Head of caudate nucleus (tissue), 42 donors: ENCODE measurements around the gene NES.

Experiments used
- DNase-seq, 42 donors: peaks; one replicate each; pipeline versions ENCODE4 v3.0.0 to v3.0.0-alpha.2; 2020 to 2021; ENCODE audit warnings: mixed read lengths in 7 of 42
- intact Hi-C: fragments of 100-400 bp; cut with DNase I; formaldehyde crosslinking; loops from one replicate; pipeline ENCODE4 v1.15.0; 2022

The NES gene

DNA sequence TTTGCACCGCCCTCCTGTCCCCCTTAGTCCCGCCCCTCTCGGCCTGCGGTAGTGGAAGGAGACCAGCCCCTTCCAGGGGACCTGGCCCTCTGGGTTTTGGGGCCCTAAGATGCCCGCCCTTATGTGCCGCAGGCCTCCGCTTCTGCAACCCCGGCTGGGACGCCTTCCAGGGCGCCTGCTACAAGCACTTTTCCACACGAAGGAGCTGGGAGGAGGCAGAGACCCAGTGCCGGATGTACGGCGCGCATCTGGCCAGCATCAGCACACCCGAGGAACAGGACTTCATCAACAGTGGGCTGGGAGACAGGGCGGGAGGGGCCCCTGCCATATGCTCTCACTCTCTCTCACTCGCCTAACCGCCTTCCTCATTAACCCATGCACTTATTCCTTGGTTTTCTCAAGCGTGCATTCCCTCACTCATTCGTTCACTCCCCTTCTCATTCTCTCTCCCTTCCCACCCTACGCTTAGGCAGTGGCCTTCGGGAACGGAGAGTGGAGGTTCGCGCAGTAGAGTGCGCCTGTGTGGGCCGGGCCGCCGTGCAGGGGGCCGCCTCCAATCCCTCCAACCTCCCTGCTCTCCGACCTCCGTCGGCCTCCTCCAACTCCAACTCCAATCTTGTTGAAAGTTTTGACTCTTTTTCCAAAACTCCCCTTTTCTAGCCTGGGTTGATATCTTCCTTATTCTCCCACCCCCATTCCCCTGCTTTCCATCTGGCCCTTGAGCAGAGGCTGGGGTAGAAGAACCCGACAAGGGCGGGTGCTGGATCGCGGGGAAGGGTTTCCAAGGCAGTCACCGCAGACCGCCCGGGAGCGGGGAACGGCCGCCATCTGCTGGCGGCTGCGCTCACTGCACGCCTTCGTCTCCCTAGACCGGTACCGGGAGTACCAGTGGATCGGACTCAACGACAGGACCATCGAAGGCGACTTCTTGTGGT lies 20.1 kb downstream of the NES start:
- intact Hi-C loops: no loop called here
- peak; percentile 74 to 95 (median 88) for DNase-seq

DNA sequence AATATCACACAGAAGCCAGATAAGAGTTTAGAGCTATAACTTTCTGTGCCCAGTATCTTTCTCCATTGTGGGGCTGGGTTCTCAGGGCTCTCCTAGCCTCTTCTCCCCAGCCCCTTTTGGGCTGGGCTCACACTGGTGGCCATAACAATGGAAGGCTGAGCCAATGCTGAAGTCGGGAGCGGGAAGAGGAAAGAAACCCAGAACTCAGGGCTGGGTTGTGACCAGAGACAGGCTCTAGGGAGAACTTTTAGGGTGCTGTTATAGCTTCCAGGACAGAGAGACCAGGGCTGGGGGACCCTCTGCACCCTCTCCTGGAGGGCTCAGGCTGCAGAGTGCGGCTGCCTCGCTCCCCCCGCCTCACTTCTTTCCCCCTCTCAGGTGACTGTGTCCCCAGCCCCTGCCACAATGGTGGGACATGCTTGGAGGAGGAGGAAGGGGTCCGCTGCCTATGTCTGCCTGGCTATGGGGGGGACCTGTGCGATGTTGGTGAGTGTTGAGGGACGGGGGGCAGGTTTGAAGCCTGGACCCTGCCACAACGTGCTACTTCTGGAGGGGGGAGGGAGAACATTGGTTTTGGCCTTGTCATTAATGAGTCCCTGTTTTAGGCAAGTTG lies 21.2 kb downstream of the NES start:
- no peak for DNase-seq
- intact Hi-C loops: no loop called here

GRCh38 chr1:156655151-156655903 lies 21.9 kb downstream of the NES start:
- DNase-seq: no peak
- intact Hi-C loops: no loop called here

GRCh38 chr1:156654700-156655099 lies 22.5 kb downstream of the NES start:
- intact Hi-C loops: no loop called here
- DNase-seq: no peak

DNA sequence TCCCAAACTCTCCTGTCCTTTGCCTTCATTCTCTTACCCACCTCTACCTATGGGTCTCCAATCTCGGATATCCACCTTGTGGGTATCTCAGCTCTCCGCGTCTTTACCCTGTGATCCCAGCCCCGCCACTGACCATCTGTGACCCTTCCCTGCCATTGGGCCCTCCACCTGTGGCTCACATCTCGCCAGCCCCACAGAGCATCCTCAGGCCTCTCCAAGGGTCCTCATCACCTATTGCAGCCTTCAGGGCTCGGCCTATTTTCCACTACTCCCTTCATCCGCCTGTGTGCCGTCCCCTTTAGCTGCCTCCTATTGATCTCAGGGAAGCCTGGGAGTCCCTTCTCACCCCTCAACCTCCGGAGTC lies 24.2 kb downstream of the NES start:
- DNase-seq: no peak
- intact Hi-C loops: no loop called here

- intact Hi-C loops: no loop called here
- no peak for DNase-seq
Observed at GRCh38 chr1:156652131-156652991, 24.8 kb downstream of the NES start.

DNA sequence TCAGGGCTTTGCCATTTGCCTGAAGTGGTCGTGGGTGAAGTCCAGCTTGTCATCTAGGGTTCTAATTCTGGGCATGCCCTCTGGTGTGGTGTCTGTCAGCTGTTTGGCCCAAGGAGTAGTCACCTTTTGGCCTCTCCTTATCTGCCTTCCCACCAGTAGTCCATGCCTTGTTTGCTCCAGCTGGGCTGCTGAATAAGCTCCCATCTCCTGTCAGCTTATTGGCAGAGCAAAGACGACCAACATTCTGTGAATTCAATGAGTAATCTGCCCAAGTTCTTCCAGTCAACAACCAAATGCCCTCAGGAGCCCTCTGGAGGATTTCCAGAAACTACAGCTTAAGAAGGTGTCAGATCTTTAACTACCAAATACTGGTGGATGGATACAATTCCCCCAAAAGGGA lies 28.3 kb downstream of the NES start:
- intact Hi-C loops: no loop called here
- DNase-seq: no peak

DNA sequence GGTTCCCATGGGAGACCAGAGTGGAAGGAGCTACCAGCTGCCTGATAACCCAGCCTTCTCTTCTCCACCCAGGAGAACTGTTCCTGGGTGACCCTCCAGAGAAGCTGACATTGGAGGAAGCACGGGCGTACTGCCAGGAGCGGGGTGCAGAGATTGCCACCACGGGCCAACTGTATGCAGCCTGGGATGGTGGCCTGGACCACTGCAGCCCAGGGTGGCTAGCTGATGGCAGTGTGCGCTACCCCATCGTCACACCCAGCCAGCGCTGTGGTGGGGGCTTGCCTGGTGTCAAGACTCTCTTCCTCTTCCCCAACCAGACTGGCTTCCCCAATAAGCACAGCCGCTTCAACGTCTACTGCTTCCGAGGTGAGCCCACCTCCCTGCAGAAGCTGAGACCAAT lies 28.7 kb downstream of the NES start:
- intact Hi-C loops: no loop called here

GRCh38 chr1:156647351-156647750 lies 29.9 kb downstream of the NES start:
- DNase-seq: no peak
- intact Hi-C loops: no loop called here

More for the DNA sequence above, 28.7 kb downstream of the NES start:
- no peak for DNase-seq

GRCh38 chr1:156646738-156647211 lies 30.4 kb downstream of the NES start:
- intact Hi-C loops: no loop called here
- no peak for DNase-seq

GRCh38 chr1:156645666-156646065 lies 31.5 kb downstream of the NES start:
- no peak for DNase-seq
- intact Hi-C loops: no loop called here

DNA sequence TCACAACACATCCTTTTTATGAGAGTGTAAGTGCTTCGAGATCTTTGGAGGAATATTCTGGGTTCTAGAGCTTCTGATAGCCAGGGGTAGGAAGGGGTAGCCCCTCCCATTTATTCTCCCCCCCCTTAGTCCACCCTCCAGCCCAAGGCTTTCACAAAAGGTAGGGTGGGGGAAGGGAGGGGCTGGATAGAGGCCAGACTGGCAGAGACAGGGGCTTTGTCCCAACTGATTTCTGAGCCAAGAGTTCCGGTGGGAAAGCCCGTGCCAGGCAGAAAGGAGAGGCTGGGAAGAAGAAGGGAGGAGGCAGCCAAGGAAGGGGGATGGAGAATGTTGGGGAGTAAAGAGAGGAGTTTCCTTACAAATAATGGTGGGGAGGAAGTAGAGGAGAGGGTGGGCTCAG lies 32.2 kb downstream of the NES start:
- intact Hi-C loops: no loop called here
- peak in 9 of 42 donors; percentile 37 to 74 (median 56) for DNase-seq

DNA sequence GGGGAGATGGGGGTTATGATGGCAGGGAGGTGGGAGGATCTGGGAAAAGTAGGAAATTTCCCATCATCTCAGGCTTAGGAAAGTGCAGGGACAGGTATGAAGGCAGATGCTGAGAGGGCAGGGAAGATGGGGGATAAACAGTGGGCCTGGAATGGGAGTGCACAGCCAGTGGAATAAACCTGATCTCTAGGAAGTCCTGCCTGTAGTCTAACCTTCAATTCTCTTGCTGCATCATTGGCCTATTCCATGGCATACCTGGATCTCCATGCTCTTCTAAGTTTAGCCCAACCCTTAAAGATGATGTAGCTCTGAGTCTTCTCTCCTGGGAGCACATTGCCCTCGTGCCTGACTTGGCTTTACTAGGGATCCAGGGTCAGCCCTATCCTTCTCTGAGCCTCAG lies 32.6 kb downstream of the NES start:
- intact Hi-C loops: no loop called here

DNA sequence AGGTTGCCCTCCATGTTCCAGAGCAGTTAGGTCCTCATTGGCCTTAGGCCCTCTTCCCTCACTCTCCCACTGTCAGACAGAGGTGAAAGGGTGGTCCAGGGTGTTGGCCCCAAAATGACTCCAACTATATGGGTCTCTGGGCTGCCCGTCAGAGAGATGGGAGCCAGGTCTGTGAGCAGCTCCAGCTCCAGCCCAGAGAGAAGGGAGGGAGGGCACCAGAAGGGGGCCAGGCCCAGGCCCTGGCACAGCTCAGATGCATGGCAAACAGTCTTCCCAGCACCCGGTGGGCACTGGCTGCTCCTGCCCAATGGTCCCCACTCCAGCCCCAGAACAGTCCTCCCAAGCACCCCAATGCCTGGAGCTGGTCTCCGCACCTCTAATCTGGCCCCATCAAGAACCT lies 33.1 kb downstream of the NES start:
- no peak for DNase-seq
- intact Hi-C loops: no loop called here

More for the DNA sequence above, 32.6 kb downstream of the NES start:
- no peak for DNase-seq

GRCh38 chr1:156643778-156644092 lies 33.5 kb downstream of the NES start:
- intact Hi-C loops: no loop called here
- DNase-seq: no peak

GRCh38 chr1:156643049-156643777 lies 34.0 kb downstream of the NES start:
- DNase-seq: no peak
- intact Hi-C loops: no loop called here

DNA sequence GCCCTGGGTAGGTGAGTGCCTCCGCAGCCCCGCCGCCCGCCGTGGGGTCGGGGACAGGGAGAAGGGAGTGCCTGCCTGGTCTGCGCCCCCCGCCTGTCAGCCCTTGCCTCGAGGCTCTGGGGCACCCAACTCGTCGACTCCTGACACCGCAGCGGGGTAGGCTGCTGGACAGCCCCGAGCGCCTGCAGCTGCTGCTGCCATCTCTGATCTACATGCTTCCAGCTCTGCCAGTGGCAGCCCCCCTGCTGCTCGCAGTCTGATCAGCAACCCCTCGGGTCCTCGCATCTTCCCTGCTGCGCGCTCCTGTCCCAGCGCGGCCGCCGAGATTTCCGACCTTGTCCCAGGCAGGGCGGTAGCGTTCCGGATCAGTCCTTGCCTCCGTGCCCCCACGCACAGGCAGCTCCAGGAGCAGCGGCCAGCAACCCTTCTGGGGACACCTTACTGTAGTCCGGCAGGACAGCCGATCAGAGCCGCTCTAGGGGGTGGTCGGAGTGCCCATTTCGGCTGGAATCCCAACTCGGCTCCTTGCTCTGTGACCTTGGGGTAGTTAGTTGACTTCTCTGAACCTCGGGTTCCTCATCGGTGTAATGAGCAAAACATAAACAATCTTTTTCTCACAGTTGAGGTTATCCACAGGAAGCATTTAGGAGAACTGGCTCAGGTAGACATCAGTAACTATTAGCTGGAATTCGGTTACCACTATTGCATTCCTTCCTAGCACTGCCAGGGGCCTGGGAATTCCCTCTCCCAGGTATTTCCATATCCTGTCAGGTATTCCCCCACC lies 34.8 kb downstream of the NES start:
- peak in 6 of 42 donors; percentile 14 to 59 (median 49) for DNase-seq
- intact Hi-C loops: no loop called here
